ENCODE data around the gene DNAJC30.

DNA sequence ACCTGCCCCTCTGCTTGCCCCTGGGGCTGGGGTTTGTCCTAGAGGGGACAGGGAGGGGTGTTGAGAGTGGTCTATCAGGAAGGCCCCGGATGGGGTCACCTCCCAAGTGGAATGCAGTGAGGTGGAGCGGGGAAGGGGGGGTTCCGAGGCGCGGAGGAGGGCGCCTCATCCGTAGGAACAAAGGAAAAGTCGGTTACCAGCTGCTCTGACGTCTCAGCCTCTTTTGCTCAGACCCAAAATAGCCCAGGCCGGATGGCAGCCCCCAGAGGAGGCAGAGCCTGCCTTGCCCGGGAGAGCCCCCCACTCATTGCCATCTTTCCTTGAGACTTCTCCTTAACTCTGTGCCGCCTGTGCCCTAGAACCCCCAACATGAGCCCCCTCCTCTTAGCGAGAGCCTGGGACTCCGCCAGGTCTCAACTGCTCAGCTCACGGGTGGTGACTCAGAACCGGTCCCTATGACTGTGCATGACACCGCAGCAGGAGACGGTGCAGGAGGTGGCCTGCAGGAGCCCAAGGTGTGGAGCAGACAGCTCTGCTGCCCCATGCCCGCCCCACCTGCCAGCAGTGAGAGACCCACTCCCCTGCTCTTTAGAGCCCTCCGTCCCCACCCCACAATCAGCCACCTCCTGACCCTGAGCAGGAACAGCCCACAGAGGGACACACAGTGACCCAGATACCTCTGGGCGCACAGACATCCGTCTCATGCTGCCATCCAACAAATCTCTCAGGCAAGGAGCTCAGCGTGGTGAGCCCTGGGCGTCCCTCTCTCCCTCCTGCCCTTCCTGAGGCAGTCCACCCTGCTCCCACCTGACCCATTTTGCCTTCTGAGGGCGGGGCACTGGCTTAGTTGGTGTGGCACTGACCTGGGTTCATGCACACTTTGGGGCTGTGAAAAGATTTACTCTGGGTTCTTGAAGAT, 23.1 kb upstream of the DNAJC30 start:
- TF ChIP-seq POLR2A (IDR thresholded peaks at IDR 0.05; ENCODE audit: low read depth, low read length) (no peak), POLR2AphosphoS5 (IDR thresholded peaks at IDR 0.05; ENCODE audit: low read depth, low read length) (no peak)
